HG02840 (cell line): ENCODE data around the gene PHOX2A.

Experiments used
- ATAC-seq: cut with Tn5 transposase; IDR thresholded peaks from one replicate; pipeline ENCODE4 v1.9.1; 2021; ENCODE audit warnings: mild to moderate bottlenecking, moderate library complexity, moderate number of reproducible peaks; ENCODE audit not compliant: unreplicated experiment, low FRiP score

Gene PHOX2A

DNA sequence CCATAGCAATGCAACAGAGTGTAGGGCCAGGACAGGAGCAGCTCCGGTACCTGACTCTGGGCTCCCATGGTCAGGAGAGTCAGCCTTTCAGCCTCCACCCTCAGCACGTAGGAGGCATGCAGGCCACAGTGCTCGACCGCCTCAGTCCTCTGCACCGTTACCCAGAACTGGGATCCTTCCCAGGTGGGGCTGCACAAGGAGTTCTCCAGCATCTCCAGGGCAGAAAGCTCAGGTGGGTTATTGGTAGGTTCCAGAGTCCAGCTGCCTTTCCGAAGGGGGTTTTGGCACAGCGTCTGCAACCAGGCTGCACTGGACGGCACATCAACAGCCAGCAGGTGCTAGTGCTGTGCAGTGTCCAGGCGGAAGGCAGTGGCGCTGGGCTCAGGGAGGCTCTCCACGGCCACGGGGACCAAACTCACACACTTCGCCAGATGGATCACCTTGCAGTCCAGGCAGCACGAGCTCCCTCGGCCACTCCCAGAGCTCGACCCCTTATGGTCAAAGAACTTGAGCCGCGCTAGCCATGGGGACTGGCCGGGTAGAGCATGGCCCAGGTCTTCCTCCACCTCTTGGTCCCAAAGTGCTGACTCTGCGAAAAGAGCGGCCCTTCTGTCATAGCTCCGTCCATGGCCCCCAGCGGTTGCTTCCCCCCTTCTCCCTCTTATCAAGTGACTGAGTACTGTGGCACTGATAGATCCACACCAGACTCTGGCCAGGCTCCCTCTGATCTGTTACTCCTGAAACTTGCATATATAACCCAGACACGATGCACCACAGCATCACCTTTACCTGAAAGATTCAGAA lies 6.9 kb upstream of the PHOX2A start:
- no peak for ATAC-seq

DNA sequence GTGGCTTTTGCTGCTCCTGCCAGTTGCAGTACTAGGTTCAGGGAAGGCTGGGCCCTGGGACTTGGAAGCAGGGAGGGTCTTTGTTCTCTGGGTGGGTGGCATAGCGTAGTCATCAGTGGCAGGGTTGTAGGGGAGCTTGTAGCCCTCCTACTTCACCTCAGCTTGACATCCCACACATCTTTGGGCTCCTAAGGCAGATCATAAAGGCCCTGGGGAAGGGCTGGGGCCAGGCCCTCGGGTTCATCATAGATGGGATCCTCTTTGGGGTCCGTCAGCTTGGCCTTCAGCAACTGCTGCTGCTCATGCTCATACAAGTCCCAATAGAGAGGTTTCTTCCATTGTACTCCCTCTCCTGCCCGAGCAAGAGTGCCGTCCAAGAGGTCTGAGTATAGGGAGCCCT lies 6.0 kb upstream of the PHOX2A start:
- ATAC-seq: no peak

DNA sequence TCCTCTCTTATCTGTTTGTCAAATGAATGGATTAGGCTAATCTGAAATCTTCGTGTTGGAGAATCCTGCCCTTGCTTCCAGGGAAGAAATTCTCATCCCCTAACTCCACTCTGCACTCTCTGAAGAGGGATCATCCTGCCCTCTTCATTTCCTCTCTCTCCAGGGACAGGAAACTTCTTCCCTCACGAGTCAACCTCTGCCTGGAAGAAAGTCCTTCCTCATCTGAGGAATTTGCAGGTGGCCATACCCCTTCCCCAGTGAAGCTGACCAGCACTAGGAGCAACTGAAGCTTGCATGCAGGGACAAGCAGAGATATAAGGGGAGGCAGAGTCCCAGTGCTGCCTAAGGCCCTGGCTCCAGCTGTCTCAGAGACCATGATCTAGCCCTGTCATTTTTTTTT lies 3.6 kb upstream of the PHOX2A start:
- no peak for ATAC-seq

DNA sequence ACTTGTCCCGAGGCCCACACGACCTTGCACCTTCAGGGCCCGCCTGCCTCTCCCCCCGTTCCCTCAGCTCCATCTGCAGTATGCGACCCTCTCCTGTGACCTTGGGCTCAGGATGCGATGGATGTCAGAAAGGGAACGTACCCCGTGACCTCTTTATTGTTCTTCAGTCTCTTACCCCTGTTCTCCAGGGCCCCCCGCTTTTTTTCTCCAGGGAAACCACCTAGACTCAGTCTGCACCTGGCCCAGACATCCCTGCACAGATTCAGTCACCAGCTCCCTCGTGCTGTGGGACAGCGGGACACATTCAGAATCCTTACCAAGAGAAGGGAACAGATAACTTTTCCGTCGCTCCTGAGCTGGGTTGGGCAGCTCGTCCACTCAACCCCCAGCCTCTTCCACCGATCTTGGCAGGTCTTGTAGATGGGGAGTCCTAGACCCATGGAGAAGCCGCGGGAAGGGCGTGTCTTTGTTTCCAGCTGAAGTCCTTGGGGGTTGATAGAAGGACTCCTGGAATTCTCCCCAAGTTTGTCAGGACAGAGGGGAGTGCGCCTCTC lies 1.4 kb upstream of the PHOX2A start:
- no peak for ATAC-seq

DNA sequence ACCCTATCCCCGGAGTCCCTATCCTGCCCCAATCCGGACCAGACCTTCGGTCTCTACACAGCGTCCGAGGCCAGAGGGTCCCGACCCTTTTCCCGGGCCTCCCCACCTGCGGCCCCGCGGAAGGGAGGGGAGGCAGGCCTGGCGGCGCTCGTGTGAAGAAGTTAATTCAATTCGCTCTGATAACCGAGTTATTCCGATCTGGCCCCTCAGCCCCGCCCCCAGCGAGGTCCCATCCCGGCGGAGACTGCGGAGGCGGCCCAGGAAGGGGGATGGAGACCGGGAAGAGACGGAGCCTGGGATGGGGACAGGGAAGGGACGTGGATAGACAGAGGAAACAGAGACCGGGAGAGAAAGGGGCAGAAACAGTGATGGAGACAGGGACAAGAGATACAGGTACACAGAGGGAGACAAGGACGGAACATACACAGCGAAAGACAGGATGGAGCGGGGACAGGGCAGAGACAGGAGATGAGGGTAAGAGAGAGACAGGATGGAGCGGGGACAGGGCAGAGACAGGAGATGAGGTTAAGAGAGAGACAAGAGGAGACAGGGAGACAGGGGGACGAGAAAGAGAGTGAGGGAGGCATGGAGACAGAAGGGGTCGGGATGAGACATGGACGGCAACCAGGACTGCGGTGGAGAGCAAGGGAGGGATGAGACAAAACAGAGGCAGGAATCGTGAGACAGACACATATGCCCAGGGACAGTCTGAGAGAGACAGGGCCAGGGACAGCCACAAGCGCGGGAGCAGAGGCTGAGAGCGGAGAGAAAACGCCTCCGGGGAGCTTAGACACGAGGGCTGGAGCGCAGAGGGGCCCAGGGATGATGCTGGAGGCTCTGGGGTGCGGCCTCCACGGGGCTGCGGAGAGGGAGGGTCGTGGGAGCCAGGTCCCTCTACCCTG lies 636 bp upstream of the PHOX2A start:
- ATAC-seq: no peak

DNA sequence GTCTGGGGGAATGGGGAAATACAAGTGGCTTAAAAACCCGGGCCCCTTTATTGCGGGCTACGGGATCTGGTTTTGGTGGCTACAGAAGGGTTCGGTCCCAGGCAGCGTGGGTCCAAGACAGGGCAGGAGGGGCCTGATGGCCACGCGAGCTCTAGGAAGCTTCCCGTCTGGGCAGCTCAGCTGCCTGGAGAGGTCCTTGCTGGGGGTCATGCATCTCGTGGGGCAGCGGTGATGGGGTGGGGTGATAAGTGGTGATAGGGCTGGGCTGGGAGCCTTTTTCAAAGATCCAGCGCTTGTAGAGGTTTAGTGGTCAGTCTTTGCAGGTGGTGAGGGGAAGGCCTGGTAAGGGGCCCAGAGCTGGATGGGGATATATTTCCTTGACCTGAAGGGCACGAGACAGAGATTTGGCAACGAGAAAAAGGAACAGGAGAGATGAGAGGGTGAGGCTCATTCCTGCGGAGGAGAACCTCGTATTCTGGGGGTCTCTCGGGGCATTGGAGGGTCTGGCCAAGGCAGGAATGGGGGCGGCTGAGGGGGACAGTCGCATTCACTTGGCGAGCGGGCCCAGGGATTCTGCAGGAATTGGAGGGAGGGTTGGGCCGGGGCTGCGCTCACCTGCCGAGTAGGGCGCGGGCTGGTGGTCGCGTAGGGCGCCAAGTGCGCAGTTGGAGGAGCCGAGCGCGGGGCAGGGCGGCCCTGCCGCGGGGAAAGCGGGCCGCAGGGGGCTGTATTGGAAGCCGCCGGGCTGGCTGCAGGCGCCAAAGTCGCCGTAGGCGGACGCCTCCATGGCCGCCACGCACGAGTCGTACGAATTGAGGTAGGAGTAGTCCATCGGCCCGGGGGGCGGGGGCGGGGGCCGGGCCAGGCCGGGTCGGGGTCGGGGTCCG lies 560 bp downstream of the PHOX2A start:
- no peak for ATAC-seq

DNA sequence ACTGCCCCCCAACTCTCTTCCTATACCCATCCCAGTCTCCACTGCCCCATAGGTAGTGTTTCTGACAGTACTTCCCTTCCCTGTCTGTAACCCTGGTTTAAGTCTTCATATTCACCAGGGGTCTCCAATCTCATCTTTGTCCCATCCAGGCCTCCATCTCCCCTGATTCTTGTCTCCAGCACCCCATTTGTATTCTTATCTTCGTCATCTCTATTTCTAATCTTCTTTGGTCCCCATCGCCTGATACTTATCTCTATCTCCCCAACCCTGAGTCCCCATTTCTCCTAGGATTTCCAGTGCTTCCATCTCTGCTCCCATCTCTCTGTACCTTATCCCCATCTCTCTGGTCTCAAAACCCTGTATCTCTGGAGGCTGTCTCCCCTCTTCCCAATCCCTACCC lies 1.8 kb downstream of the PHOX2A start:
- no peak for ATAC-seq

DNA sequence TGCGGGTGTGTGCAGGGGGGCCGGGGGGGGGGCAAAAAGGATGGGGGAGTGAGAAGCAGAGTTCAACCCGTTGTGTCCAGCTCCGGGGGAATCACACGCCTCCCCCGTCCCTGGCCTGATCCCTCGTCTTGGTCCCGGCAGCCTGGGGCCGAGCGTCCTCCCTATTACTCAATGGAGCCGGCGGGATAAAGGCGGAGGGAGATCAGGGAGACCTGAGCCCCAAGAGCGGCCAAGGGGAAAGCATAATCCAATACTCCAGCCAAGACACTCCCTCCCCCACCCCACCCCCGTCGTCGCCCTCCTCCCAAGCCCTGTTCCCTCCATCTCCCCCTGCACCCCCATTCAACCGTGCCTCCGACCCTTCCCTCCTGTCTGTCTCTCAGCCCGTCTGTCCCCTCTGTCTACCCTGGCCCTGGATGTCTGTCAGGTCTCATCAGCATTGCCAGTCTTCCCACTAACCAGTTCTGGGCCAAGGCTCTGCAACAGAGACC lies 2.6 kb downstream of the PHOX2A start:
- ATAC-seq: no peak

DNA sequence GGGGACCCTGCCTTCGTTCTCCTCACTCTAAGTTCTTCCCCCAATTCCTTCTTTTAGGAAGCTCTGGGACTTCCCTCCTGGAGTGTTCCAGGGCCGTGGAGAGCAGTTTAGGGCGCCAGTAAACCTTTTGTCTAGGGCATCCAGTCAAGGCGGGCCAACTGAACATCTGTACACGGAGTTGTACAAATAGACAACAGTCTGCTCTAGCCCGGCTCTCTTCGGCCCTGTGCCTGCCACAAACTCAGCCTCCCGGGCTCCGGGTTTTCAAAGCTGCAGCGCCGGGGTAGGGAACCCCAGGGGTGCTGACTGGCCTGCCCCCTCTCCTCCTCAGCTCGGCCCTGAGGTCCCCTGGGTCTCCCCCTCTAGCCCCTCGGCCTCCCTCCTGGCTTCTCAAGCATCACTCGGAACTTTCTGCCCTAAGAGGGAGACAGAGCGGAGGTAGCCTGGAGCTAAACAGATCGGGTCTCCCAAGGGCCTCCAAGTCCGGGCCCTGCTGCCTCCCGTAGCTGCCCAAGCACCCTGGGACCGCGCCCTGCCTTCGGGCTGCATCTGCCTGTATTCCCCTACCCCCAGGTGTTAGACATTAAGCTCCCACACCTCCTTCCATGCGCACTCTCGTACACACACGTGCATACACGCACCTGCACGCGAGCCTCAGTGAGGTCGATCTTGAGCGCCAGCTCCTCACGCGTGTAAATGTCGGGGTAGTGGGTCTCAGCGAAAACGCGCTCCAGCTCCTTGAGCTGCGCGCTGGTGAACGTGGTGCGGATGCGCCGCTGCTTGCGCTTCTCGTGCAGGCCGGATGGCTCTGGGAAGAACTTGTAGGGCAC lies 3.3 kb downstream of the PHOX2A start:
- no peak for ATAC-seq

DNA sequence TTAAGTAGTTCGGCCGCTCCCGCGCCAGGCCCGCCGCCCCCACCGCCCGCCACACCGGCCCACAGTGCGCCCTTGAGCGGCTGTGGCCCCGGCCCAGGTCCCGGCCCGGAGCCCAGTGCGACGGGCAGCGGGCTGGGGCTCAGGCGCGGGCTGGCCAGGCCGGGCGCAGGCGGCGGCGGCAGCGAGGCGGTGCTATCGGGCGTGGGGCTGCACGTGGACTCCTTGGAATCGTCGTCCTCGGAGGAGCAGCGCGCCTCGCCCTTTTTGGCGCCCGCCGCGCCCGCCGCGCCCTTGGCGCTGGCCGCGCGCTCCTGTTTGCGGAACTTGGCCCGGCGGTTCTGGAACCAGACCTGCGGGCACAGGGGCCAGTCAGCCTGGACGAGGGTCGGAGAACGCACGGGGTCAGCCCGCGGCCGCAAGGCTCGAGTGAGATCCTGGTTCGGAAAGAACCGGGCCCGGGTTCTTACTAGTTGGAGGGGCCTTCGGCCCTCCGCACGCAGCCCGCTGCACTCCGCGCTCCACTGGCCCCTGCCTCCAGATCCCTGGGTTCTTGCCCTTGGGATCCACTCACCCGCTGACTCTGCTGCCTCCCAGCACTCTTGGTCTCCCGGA lies 4.0 kb downstream of the PHOX2A start:
- ATAC-seq: no peak

DNA sequence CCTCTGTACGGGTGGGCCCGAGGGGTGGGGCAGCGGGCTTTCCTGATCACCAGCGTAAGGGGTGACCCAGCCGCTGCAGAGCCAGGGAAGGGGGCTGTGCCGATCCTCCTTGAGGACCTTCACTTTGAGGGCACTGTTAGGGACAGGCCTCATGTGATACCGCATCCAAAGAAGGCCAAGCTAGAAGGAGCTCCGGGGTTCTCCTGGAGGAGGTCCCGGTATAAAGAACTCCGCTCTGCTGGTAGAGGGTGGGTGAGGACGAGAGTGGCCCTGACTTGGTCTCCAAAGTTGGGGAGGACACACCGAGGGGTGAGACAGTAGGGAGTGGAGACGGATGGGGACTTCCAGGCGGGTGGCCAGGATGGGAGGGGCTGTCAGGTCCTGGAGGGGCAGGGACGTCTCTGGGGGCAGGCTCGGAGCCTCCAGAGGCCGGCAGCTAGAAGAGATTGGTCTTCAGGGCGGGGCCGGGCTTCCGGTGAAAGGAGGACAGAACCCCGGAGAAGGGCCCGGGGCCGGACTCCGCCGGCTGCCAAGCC lies 4.6 kb downstream of the PHOX2A start:
- ATAC-seq: no peak

DNA sequence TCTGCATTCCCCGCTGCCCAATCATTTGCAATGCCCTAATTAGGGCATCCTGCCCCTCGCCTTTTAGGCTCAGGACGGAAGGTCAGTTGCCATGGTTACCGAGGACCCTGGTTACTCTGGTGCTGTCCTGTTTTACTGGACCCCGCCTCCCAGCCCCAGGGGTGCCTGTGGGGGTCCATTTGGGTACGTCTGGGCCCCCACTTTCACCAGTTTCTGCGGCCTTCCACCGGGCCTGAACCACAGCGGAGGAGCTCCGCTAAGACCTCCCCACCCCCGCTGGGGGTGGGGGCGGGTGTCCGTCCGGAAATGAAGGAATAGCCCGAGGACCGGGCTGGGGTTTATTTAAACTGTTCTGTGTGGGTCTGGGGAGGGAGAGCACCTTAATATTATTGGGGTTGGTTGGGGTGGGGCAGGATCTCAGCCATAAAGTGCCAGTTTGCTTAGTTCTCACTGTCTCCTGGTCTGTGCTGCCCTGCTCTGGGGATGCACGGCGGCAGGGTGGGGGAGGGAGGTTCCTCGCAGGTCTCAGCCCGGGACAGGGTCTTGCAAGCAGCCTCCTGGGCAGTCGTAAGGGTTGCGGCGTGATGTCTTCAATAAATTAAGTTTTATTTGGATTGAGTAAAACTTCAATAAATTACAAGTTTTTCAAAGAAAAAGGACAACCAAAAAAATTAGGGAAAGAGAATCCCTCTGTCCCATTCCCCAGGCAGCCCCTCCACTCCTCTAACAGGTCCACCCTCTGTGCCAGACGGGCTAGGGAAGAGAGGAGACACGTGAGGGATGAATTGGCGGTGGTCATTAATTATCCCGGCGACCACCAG lies 5.3 kb downstream of the PHOX2A start:
- no peak for ATAC-seq

DNA sequence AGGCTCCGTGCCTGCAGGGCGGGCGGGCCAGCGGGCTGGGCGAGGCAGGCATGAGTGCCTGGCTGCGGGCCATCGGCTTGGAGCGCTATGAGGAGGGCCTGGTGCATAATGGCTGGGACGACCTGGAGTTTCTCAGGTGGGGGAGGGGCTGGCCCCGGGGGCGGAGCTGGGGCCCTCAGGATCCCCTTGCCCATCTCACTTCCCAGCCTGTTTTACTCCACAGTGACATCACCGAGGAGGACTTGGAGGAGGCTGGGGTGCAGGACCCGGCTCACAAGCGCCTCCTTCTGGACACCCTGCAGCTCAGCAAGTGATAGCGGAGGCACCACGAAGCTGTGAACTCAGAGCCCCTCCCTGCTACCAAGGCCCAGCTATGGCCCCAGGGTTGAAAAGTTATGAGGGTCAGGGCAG lies 5.9 kb downstream of the PHOX2A start:
- ATAC-seq: no peak

DNA sequence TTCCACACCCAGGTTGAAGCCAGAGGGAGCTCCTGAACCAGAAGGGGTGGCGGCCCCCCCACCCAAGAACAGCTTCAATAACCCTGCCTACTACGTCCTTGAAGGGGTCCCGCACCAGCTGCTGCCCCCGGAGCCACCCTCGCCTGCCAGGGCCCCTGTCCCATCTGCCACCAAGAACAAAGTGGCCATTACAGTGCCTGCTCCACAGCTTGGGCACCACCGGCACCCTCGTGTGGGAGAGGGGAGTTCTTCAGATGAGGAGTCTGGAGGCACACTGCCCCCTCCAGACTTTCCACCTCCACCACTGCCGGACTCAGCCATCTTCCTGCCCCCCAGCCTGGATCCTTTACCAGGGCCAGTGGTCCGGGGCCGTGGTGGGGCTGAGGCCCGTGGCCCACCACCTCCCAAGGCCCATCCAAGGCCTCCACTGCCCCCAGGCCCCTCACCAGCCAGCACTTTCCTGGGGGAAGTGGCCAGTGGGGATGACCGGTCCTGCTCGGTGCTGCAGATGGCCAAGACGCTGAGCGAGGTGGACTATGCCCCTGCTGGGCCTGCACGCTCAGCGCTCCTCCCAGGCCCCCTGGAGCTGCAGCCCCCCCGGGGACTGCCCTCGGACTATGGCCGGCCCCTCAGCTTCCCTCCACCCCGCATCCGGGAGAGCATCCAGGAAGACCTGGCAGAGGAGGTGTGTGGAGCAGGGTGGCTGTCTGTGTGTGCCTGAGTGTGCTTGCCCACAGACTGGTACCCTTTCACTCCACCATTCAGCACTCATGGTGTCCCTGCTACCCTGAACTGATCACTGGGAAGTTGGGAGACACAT lies 6.7 kb downstream of the PHOX2A start:
- ATAC-seq: no peak

DNA sequence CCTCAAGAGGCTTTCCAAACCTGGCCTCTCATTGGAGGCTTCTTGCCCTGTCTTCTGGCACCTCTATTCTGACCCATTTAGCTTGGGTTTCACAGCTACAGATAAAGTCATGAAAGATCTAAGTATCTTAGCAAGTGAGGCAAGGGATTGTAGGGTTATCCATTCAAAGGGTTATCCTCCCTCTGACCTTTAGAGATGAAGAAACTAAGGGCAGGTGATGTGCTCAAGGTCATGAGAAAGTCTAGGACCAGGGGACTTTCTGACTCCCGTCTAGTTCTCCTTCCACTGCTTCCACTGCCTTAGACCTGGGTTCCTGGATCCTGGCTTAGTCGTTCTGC lies 7.2 kb downstream of the PHOX2A start:
- no peak for ATAC-seq

DNA sequence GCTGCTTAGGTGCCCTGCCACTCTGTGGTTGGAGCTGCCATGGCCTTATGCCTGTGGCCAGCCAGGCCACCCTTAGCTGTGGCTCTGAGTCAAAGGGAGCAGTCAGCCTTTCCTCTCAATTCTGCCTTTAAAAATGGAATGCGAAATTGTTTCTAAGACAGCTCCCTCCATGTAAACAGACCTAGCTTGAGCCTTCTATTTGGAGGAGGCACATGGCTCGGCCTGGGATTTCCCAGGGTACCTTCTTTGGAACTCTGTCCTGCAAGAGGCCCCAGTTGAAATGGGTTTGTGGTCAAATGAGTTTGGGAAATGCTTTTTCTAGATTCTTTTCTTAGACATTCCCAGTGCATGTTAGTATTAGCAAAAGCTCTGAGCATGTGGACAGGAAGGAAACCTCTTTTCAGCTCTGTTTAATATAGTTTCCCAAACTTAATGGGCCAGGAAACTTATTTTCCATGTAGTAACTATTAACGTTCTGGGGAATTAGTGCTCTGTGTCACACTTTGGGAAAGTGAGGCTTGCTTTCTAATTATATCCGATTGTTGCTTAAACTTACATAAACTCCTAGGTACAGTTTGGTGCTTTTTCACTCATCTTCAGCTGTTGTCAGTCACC lies 7.8 kb downstream of the PHOX2A start:
- ATAC-seq: no peak
